NB4 (cell line): ENCODE results near the gene MOB3B.

ENCODE experiments used
- DNase-seq: peaks from one replicate; pipeline ENCODE4 v3.0.0; 2010; ENCODE audit warnings: low read depth
- H3K4me3 ChIP-seq: one replicate; pipeline ENCODE4 v1.5.1; 2011; ENCODE audit warnings: mild to moderate bottlenecking, low read depth, low read length, moderate library complexity
- CTCF ChIP-seq: IDR thresholded peaks from one replicate; pipeline ENCODE4 v1.5.1; 2012; ENCODE audit warnings: low read depth, low read length
- MAX ChIP-seq: IDR thresholded peaks from 2 replicates; pipeline ENCODE4 v1.6.1; 2011; ENCODE audit warnings: low read depth, low read length
- MYC ChIP-seq: IDR thresholded peaks from 2 replicates; pipeline ENCODE4 v1.6.1; 2011; ENCODE audit warnings: low read depth, low read length
- POLR2A ChIP-seq: IDR thresholded peaks from 2 replicates; pipeline ENCODE4 v1.6.1; 2011; ENCODE audit warnings: mild to moderate bottlenecking; ENCODE audit not compliant: insufficient read length; ENCODE audit errors: extremely low read depth

The MOB3B gene

GRCh38 chr9:27571011-27571410 is 41.4 kb upstream of the MOB3B start:
- DNase-seq = no peak
- no peak overlapping the region for H3K4me3 ChIP-seq

GRCh38 chr9:27569406-27569805 is 39.8 kb upstream of the MOB3B start:
- no peak overlapping the region for H3K4me3 ChIP-seq
- DNase-seq = no peak
- no peak for TF ChIP-seq CTCF

More at GRCh38 chr9:27571011-27571410, 41.4 kb upstream of the MOB3B start:
- TF ChIP-seq MAX (no peak), MYC (no peak), CTCF (no peak), POLR2A (no peak)

- H3K4me3 ChIP-seq = no peak overlapping the region
- no peak for DNase-seq
- TF ChIP-seq POLR2A (no peak), MYC (no peak), MAX (no peak), CTCF (no peak)
Observed at GRCh38 chr9:27566118-27566517, 36.5 kb upstream of the MOB3B start.

- DNase-seq = no peak
- TF ChIP-seq CTCF (no peak), MAX (no peak), MYC (no peak), POLR2A (no peak)
- H3K4me3 ChIP-seq = no peak overlapping the region
Observed at GRCh38 chr9:27565696-27566095, 36.1 kb upstream of the MOB3B start.

GRCh38 chr9:27564670-27565069 is 35.1 kb upstream of the MOB3B start:
- TF ChIP-seq MYC (no peak), CTCF (no peak)
- no peak for DNase-seq
- H3K4me3 ChIP-seq = no peak overlapping the region

GRCh38 chr9:27563738-27564430 is 34.3 kb upstream of the MOB3B start:
- no peak overlapping the region for H3K4me3 ChIP-seq
- no peak for TF ChIP-seq CTCF
- no peak for TF ChIP-seq MYC
- no peak for TF ChIP-seq MAX
- TF ChIP-seq POLR2A = no peak
- no peak for DNase-seq
